Measurements from ENCODE around the gene EEF2.

EEF2 gene

GRCh38 chr19:3984908-3985642 lies at the start of gene EEF2:
Gene EEF2, minus strand, starts transcription at chr19:3985463. Its CDS starts 83 bp downstream, at chr19:3985380.
- peak; percentile 97 for DNase-seq (ENCODE audit: low spot score)

- no peak for DNase-seq (ENCODE audit: low spot score)
These were observed 49.1 kb upstream of the EEF2 start for GRCh38 chr19:4034048-4035017.

GRCh38 chr19:4033028-4033956 lies 48.0 kb upstream of the EEF2 start:
- no peak for DNase-seq (ENCODE audit: low spot score)

GRCh38 chr19:4032436-4032835 lies 47.2 kb upstream of the EEF2 start:
- no peak for DNase-seq (ENCODE audit: low spot score)

- no peak for DNase-seq (ENCODE audit: low spot score)
These were observed 46.2 kb upstream of the EEF2 start for GRCh38 chr19:4031420-4031819.

- no peak for DNase-seq (ENCODE audit: low spot score)
These were observed 45.7 kb upstream of the EEF2 start for GRCh38 chr19:4030981-4031380.

- DNase-seq (ENCODE audit: low spot score), result no peak
These were observed 45.3 kb upstream of the EEF2 start for GRCh38 chr19:4030552-4030951.

- no peak for DNase-seq (ENCODE audit: low spot score)
These were observed 44.0 kb upstream of the EEF2 start for GRCh38 chr19:4029247-4029614.

- DNase-seq (ENCODE audit: low spot score), result no peak
These were observed 43.3 kb upstream of the EEF2 start for GRCh38 chr19:4028334-4029246.

GRCh38 chr19:4027146-4027545 lies 41.9 kb upstream of the EEF2 start:
- DNase-seq (ENCODE audit: low spot score), result no peak

- no peak for DNase-seq (ENCODE audit: low spot score)
These were observed 40.1 kb upstream of the EEF2 start for GRCh38 chr19:4025317-4025716.

GRCh38 chr19:4023600-4024398 lies 38.5 kb upstream of the EEF2 start:
- DNase-seq (ENCODE audit: low spot score), result no peak

GRCh38 chr19:4019578-4019977 lies 34.3 kb upstream of the EEF2 start:
- DNase-seq (ENCODE audit: low spot score), result no peak

- no peak for DNase-seq (ENCODE audit: low spot score)
These were observed 33.7 kb upstream of the EEF2 start for GRCh38 chr19:4018775-4019504.

GRCh38 chr19:4018140-4018613 lies 32.9 kb upstream of the EEF2 start:
- DNase-seq (ENCODE audit: low spot score), result no peak

GRCh38 chr19:4016903-4017638 lies 31.8 kb upstream of the EEF2 start:
- no peak for DNase-seq (ENCODE audit: low spot score)

GRCh38 chr19:4016486-4016885 lies 31.2 kb upstream of the EEF2 start:
- DNase-seq (ENCODE audit: low spot score), result no peak

- no peak for DNase-seq (ENCODE audit: low spot score)
These were observed 30.6 kb upstream of the EEF2 start for GRCh38 chr19:4015705-4016402.

All from hematopoietic multipotent progenitor cell treated with erythropoietin and hydrocortisone succinate and interleukin-3 and kit ligand, for 17 days (in vitro differentiated cells).